GM21381 (cell line): ENCODE measurements around the gene WIPF1.

Experiments
- ATAC-seq: cut with Tn5 transposase; IDR thresholded peaks from one replicate; pipeline ENCODE4 v1.9.1; 2021; ENCODE audit warnings: mild to moderate bottlenecking, moderate library complexity; ENCODE audit not compliant: unreplicated experiment

The WIPF1 gene

DNA sequence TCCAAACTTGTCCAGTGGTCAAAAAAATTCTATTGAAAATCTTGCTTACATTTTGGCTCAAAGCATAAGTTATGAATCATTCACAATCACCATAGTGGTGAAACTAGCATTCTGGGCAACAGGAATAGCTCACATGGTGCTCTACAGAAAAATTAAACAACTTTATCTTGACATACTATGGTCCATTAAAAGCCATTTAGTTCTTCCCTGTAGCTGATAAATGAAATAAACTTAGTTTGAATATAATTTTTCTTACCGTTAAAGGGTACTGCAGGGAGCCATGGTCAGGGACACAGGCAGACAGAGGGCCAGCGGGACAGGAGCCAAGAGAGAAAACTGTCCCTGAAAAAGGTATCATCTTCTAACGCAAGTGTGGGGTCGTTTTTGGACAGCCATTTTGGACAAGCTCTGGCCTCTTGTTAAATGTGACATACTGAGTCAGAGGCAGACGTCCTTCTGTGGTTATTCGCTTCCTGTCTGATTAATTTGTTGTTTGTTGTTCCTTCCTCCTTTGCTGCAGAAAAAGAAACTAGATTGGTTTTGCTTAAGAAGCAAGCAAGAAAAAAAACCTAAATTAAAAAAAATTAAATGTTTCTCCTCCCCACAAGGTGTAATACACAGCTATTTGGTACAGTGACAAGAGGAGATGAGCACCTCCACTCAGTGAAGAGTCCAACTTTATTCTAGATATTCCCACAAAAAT, at the start of gene WIPF1:
Gene WIPF1 (minus strand): TSS at position 460 of the 703 bp plus-strand sequence. CDS start 12,231 bp downstream, outside the sequence.
- ATAC-seq: peak; percentile 43

- ATAC-seq: no peak
These were observed 47.7 kb upstream of the WIPF1 start for GRCh38 chr2:174645296-174645695.

DNA sequence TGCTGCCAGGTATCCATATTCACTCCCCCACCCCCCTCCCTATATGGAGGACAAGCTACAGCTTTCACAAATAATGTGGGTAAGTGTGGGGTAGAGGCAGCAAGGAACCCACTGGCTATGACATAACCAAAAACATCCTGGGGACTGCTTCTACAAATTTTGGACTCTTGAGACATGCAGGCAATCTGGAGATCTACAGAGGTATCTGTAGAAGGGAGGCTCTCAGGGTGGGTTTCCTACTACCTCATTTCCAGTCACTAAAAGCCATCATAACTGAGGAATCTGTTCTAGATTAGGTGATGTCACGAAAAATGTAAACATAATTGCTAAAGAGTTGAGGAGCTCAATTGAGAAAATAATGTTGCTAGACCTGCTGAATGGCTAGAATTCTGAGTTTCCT, 46.8 kb upstream of the WIPF1 start:
- no peak for ATAC-seq

DNA sequence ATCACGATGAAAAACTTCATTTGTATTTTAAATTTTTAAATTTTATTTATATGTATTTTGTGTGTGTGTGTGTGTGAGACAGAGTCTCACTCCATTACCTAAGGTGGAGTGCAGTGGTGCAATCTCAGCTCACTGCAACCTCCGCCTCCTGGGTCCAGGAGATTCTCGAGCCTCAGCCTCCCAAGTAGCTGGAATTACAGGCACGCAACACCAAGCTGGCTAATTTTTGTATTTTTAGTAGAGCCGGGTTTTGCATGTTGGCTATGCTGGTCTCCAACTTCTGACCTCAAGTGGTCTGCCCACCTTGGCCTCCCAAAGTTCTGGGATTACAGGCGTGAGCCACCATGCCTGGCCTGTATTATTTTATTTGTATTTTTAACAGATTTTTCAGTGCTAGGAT, 45.8 kb upstream of the WIPF1 start:
- ATAC-seq: no peak

DNA sequence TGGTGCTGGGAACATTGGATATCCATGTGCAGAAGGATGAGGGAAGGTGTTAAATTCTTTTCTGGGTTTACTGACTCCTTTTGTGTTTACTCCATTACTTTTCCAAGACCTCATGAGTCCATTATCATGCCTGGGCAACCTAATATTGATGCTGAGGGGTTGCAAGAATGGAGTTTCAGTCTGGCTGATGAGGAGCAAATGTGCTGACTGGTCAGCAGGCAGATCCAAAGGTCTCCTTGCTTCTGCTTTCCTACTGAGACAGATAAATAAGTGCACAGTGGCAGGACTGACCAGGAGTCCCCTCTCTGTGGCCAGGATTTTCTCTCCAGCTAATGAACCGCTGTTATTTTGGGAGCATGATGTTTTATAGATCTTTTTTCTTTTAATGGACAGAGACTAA, 43.6 kb upstream of the WIPF1 start:
- ATAC-seq: no peak

DNA sequence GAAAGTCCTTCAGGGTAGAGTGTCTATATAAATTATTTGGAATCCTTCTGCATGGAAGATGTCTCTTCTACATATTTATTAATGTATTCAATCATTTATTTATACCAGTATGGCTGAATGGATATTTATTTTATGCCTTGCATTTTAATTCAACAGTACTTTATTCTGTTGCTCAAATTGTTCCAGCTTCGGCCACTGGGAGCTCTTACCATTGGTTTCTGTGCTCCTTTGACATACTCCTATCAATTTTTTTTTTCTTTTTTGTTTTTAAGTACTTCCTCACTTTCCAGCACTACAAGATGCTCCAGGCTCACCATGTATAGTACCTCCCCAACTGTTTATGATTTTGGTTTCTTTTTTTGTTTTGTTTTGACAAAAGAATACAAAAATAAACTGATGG, 39.4 kb upstream of the WIPF1 start:
- no peak for ATAC-seq

- no peak for ATAC-seq
These were observed 38.3 kb upstream of the WIPF1 start for GRCh38 chr2:174635776-174636404.

GRCh38 chr2:174635015-174635593, 37.5 kb upstream of the WIPF1 start:
- ATAC-seq: no peak

- ATAC-seq: peak; percentile 68
These were observed 36.8 kb upstream of the WIPF1 start for GRCh38 chr2:174634130-174635014.

- no peak for ATAC-seq
These were observed 36.0 kb upstream of the WIPF1 start for GRCh38 chr2:174633623-174633930.

DNA sequence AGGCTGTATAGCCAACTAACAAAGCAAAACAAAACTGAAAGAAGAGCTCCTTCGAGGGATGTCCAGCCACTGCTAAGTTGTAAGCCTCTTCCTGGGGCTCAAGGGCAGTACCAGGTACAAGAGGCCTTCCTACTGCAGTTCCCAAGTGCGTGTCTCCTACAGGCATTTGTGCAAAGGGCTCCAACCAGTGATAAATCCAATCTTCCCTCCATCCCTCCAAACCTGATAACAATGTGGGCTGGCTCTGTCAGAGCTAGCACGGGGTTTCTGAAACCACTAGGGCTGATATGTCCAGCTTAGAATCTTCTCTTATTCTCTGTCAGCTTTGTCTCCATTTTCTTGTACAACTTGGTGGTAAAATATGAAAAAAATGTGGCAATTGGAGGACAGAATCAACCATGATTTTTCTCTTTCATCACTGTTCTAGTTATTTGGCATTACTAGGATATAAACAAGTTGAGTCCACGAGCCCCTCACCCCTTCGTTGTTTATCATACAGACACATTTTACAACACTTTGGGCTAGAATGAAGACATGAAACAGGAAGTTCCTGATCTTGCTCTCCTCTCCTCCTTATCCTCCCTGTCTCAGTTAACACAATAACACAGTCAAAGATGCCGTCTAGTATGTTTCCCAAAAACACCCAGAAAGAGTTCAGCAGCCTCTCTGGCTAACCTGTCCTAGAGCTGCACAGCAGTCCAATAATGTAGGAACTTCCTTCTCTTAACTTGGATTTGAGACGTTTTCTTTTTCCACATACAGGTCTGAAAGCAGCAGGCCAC, 35.4 kb upstream of the WIPF1 start:
- ATAC-seq: peak; percentile 39

GRCh38 chr2:174631009-174631981, 33.7 kb upstream of the WIPF1 start:
- no peak for ATAC-seq

DNA sequence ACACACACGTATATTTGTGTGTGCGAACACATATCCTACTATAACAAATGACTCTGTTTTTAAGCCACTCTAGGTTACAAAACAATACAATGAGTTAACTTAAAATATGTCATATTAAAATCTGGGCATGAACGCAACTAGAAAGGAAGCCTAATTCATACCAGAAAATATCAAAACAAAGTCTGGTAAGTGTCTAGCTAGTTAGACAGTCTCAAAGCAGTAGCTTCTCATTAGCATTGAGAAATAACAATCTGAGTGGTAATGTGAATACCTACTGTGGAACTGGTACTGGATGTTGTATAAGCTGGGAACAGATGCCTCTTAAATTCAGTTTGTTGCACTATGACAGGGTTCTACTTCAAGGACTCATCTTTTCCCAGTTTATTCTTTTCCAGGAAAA, 32.5 kb upstream of the WIPF1 start:
- ATAC-seq: no peak

DNA sequence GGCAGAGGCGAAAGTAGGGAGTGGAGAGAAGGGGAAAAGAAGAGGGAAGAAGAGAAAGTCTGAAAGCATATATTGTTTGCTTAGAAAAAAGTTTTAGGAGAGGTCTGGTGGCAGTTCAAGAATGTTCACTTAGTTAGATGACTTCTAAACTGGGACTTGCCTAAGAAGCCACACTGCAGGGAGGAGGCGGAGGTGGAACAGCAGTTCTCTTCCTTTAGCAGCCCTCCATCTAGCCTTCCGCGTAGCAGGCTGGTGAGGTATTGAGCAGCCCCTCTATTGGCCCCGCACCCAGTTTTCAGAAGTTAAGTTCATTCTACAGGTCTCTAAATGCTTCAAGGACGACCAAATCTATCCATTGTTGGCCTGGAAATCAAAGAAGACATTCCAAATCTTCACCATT, 31.9 kb upstream of the WIPF1 start:
- no peak for ATAC-seq

GRCh38 chr2:174628528-174629169, 31.0 kb upstream of the WIPF1 start:
- ATAC-seq: no peak

DNA sequence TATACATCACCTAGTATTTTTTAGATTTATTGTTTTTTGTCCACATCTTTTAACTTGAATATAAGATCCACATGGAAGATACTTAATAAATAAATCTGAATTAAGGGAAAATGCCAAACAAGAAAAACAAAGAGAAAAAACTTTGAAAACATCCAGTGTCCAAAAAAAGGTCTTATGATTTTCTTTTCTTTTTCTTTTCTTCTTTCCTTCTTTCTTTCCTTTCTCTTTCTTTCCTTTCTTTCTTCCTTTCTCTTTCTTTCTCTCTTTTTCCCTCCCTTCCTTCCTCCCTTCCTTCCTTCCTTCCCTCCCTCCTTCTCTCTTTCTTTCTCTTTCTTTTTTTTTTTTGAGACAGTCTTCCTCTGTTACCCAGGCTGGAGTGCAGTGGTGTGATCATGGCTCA, 29.6 kb upstream of the WIPF1 start:
- ATAC-seq: no peak

DNA sequence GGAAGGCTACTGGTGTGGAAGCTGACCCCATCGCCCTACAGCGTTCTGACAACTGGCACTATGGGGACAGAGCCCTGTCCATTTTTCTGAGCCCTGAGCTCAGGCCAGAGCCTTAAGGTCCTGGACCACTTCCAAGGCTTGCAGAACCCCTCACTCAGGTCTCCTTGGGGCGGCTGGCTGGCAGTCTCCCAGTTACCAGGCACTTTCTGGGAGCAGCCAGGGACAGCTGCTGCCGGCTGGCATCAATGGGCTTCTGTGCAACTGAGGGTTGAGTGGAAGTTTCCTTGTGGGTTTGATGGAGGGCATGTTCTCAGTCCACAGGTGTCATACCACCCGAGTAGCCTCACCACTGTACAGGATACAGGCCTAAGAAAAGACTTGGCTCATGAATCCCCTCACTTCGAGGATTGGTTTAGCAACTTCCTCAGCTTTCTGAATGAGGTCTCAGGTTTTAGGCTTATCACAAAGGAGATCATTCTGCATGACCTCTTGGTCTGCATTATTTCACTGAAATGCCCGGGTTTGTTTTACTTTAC, 27.4 kb upstream of the WIPF1 start:
- ATAC-seq: no peak

DNA sequence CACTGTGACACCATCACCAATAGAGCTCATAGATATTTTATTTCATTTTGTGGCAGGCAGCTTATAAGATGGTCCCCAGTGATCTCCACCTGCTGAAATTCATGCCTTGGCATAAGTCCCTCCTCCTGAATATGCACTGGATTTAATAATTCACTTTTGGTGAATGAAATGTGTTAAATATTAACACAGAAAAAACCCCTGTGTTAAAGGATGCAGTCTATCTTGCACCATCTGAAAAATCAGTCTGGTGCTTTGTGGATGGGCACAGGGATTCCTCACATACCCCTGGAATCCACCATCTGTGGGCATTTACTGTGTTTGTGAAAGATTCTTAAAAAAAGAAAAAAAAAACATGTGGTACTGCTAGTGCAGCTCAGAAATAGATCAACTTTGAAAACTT, 26.1 kb upstream of the WIPF1 start:
- peak; percentile 56 for ATAC-seq

GRCh38 chr2:174623106-174623637, 25.6 kb upstream of the WIPF1 start:
- no peak for ATAC-seq
